ENCODE measurements around the gene GSTM2.

GSTM2 gene

DNA sequence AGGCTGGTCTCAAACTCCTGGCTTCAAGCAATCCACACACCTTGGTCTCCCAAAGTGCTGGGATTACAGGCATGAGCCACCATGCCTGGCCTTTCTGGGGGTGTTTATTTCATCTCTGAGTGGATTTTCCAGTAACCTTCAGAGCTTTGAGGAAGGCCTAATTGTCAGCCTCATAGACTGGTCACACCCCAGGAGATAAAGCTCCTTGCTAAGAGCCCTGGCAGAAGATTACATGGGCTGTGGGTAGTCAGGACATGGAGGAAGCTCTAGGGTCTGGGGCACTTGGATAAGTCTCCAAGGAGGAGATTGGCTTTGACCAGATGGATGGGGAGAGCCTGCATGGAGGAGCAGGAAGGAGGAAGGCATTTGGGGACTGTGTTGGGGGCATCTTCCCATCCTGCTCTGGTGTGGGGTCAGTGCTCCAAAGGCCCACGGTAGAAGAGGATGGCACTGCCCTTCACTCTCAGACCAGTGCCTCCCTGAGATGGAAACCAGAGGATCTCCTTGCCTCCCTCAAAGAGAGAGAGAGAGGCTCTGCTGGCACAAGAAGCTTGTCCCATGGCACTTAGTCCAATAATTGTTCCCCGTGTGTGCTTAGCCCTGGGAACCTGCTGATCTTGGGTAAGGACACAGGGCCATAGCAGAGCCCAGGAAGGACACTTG lies 26.6 kb upstream of the GSTM2 start:
- Histone ChIP-seq H3K4me3 (ENCODE audit: low read depth, low read length) (no peak overlapping the region), H3K4me1 (ENCODE audit: control insufficient read depth, insufficient read depth, low read length) (peaks cover 1% of the 10 kb centered on the region), H3K9ac (ENCODE audit: low read depth, low read length) (no peak overlapping the region), H3K9me3 (ENCODE audit: control insufficient read depth, insufficient read depth, low read length) (no peaks in the 10 kb centered on the region), H3K36me3 (ENCODE audit: control insufficient read depth, insufficient read depth, low read length) (no peaks in the 10 kb centered on the region), H3K27me3 (ENCODE audit: control insufficient read depth, insufficient read depth, low read length) (peaks cover 10% of the 10 kb centered on the region)

DNA sequence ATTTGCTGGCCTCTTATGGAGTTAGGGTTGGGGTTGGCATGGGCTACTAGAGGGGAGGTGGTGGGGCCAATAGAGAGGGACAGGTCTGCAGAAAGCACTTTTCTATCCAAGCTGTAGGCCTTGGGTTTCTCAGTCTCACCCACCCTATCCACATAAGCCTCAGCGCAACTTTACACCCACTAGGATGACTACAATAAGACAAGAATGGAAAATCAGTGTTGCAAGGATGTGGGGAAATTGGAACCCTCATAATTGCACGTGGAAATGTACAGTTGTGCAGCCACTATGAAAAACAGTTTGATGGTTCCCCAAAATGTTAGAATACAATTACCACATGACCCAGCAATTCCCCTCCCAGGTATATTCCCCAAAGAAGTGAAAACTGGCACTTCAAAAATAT lies 26.0 kb upstream of the GSTM2 start:
- H3K4me3 ChIP-seq (ENCODE audit: low read depth, low read length): no peak overlapping the region
- peaks cover 10% of the 10 kb centered on the region for H3K27me3 ChIP-seq (ENCODE audit: control insufficient read depth, insufficient read depth, low read length)
- H3K36me3 ChIP-seq (ENCODE audit: control insufficient read depth, insufficient read depth, low read length): no peaks in the 10 kb centered on the region
- H3K9ac ChIP-seq (ENCODE audit: low read depth, low read length): no peak overlapping the region
- no peaks in the 10 kb centered on the region for H3K4me1 ChIP-seq (ENCODE audit: control insufficient read depth, insufficient read depth, low read length)
- H3K9me3 ChIP-seq (ENCODE audit: control insufficient read depth, insufficient read depth, low read length): no peaks in the 10 kb centered on the region

DNA sequence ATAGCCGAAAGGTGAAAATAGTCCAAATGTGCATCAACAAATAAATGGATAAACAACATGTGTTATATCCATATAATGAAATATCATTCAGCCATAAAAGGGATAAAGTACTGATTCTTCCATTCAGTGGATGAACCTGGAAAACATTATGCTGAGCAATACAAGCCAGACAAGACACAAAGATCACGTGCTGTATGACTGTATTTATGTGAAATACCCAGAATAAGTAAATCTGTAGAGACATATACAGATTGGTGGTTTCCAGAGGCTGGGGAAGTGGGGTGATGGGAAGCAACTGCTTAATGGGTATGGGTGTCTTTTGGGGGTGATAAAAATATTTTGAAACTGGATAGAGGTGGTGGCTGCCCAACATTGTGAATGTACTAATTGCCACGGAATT lies 25.2 kb upstream of the GSTM2 start:
- H3K36me3 ChIP-seq (ENCODE audit: control insufficient read depth, insufficient read depth, low read length): no peaks in the 10 kb centered on the region
- no peaks in the 10 kb centered on the region for H3K4me1 ChIP-seq (ENCODE audit: control insufficient read depth, insufficient read depth, low read length)
- H3K9me3 ChIP-seq (ENCODE audit: control insufficient read depth, insufficient read depth, low read length): no peaks in the 10 kb centered on the region
- no peak overlapping the region for H3K9ac ChIP-seq (ENCODE audit: low read depth, low read length)
- peaks cover 10% of the 10 kb centered on the region for H3K27me3 ChIP-seq (ENCODE audit: control insufficient read depth, insufficient read depth, low read length)
- H3K4me3 ChIP-seq (ENCODE audit: low read depth, low read length): no peak overlapping the region

DNA sequence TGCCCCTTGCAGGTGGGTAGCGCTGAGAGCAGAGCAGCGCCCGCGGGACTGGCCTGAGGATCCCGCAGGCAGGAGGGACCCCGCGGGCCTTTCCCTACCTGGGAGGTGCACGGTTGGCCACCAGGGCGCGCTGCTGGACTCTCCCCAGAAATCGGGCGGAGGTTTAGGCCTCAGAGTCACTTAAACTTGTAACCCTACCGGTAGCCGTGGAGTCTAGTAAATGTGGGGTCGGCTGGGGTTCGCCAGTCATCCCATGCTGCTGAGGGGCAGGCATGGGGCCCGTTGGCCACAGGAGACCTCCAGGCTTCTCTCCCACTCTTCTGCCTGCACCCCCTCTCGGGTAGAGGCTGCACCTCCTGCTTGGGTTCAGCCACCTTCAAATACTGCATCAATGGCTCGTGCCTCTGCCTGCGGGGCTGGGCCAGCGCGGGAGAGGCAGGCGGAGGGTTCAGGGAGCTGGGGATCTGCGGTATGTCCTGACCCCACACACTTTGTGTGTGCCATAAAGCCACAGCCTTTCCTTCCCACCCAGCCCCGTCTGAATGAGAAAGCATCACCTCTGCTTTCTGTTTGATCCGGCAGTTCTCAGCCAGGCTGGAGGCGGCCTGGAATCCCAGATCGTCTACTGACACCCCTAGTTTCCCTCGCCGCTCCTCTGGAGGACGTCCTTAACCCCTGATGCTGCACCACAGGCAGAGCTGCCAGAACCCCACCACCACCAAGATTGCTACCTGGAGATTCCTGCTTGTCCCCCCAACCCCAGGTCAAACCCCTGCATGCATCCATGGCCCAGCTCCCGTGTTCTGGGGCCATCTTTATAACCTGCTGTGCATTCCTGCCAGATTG lies 24.2 kb upstream of the GSTM2 start:
- H3K27me3 ChIP-seq (ENCODE audit: control insufficient read depth, insufficient read depth, low read length): peaks cover 10% of the 10 kb centered on the region
- no peaks in the 10 kb centered on the region for H3K36me3 ChIP-seq (ENCODE audit: control insufficient read depth, insufficient read depth, low read length)
- H3K4me1 ChIP-seq (ENCODE audit: control insufficient read depth, insufficient read depth, low read length): no peaks in the 10 kb centered on the region
- no peaks in the 10 kb centered on the region for H3K9me3 ChIP-seq (ENCODE audit: control insufficient read depth, insufficient read depth, low read length)
- H3K4me3 ChIP-seq (ENCODE audit: low read depth, low read length): no peak overlapping the region
- H3K9ac ChIP-seq (ENCODE audit: low read depth, low read length): no peak overlapping the region

DNA sequence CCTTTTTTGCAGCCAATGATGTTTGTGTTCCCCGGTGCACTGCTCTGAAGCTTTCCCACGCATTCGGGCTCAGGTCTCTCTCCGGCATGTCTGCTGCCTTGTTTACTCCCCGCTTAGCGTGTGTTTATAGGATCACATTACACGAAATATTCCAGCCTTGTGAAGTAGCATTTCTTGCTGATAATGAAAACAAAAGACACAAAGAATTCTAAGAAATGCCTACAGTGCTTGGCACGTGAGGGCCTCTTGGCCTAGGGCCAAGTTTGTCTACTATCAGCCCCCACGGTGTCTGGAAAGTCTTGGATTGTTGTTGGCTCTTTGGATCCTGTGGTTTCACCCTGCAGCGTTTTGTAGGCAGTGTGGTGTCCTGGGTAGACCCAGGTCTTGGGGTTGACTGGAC lies 23.2 kb upstream of the GSTM2 start:
- Histone ChIP-seq H3K9me3 (ENCODE audit: control insufficient read depth, insufficient read depth, low read length) (no peaks in the 10 kb centered on the region), H3K4me1 (ENCODE audit: control insufficient read depth, insufficient read depth, low read length) (no peaks in the 10 kb centered on the region), H3K36me3 (ENCODE audit: control insufficient read depth, insufficient read depth, low read length) (no peaks in the 10 kb centered on the region), H3K9ac (ENCODE audit: low read depth, low read length) (no peak overlapping the region), H3K4me3 (ENCODE audit: low read depth, low read length) (no peak overlapping the region), H3K27me3 (ENCODE audit: control insufficient read depth, insufficient read depth, low read length) (peaks cover 10% of the 10 kb centered on the region)

DNA sequence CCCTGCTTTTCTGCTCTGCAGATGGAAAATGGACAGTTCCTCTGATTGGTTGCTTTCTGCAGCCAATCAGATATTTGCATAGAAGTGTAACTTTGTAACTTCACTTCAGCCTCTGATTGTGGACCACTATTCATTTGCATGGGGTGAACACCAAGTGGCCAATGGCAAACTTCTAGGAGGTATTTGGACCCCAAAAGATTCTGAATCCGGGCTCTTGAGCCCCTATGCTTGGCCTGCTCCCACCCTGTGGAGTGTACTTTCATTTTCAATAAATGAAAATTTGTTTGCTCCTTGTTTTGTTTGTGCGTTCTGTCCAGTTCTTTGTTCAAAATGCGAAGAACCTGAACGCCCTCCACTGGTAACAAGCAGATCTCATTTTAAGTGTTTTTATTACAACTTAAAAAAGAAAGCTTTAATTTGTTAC lies 18.4 kb upstream of the GSTM2 start:
- Histone ChIP-seq H3K27me3 (ENCODE audit: control insufficient read depth, insufficient read depth, low read length) (peaks cover 12% of the 10 kb centered on the region), H3K9ac (ENCODE audit: low read depth, low read length) (no peak overlapping the region), H3K36me3 (ENCODE audit: control insufficient read depth, insufficient read depth, low read length) (no peaks in the 10 kb centered on the region), H3K9me3 (ENCODE audit: control insufficient read depth, insufficient read depth, low read length) (no peaks in the 10 kb centered on the region), H3K4me1 (ENCODE audit: control insufficient read depth, insufficient read depth, low read length) (no peaks in the 10 kb centered on the region), H3K4me3 (ENCODE audit: low read depth, low read length) (no peak overlapping the region)

DNA sequence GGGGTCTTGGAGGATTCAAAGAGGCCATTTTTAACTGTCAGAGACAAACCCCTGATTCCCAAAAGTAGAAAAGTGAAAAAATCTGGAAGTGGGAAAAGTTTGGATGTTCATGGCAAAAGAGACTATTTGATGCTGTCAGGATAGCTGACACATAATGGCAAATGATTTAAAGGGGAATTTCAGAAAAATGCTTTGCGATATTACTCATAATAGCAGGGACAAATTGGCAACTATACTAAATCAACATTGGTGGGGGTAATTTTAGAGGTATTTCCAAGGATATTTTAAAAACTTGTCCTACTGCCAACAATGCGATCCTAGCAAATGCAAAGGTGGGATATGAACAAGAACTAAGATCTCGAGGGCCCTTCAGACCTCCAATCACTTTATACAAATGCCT lies 17.2 kb upstream of the GSTM2 start:
- no peak overlapping the region for H3K4me3 ChIP-seq (ENCODE audit: low read depth, low read length)
- H3K27me3 ChIP-seq (ENCODE audit: control insufficient read depth, insufficient read depth, low read length): peaks cover 17% of the 10 kb centered on the region
- H3K9me3 ChIP-seq (ENCODE audit: control insufficient read depth, insufficient read depth, low read length): no peaks in the 10 kb centered on the region
- H3K4me1 ChIP-seq (ENCODE audit: control insufficient read depth, insufficient read depth, low read length): peaks cover 3% of the 10 kb centered on the region
- H3K9ac ChIP-seq (ENCODE audit: low read depth, low read length): no peak overlapping the region
- no peaks in the 10 kb centered on the region for H3K36me3 ChIP-seq (ENCODE audit: control insufficient read depth, insufficient read depth, low read length)

DNA sequence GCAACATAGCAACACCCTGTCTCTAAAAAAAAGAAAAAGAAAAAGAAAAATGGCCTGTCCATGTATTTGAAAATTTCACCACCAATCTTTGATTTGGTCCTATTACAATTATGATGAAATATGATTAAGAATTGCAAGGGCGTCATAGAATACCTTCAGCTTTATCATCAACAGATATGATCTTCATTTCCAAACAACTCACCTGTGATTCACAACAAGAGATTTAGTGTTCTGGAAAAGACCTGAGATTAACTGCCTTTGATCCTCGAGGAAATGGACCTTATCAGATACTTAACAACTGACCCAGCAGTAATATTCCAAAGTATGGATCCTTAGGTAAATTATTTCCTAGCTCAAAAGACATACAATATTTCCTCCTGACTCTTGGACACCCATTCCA lies 15.5 kb upstream of the GSTM2 start:
- H3K36me3 ChIP-seq (ENCODE audit: control insufficient read depth, insufficient read depth, low read length): no peaks in the 10 kb centered on the region
- H3K4me1 ChIP-seq (ENCODE audit: control insufficient read depth, insufficient read depth, low read length): peaks cover 3% of the 10 kb centered on the region
- H3K9me3 ChIP-seq (ENCODE audit: control insufficient read depth, insufficient read depth, low read length): no peaks in the 10 kb centered on the region
- no peak overlapping the region for H3K9ac ChIP-seq (ENCODE audit: low read depth, low read length)
- no peak overlapping the region for H3K4me3 ChIP-seq (ENCODE audit: low read depth, low read length)
- H3K27me3 ChIP-seq (ENCODE audit: control insufficient read depth, insufficient read depth, low read length): peaks cover 17% of the 10 kb centered on the region

DNA sequence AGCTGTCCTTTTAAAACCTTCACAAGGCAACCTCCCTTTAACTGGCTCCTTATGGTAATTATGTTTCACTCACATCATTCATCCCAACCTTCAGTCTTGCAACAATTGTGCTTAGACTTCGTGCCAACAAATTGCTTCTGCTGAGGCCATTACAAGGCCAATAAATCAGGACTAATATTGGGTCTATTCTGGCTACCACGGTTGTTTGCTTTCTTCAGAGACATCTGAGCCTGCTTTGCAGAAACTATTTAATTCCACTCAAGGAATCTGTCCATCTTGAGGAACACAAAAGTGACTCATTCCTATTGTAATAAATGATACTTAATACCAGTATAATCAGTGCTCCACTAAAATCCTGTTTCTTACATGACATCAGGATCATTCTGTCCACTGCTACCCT lies 14.6 kb upstream of the GSTM2 start:
- H3K4me1 ChIP-seq (ENCODE audit: control insufficient read depth, insufficient read depth, low read length): peaks cover 3% of the 10 kb centered on the region
- no peaks in the 10 kb centered on the region for H3K36me3 ChIP-seq (ENCODE audit: control insufficient read depth, insufficient read depth, low read length)
- H3K9ac ChIP-seq (ENCODE audit: low read depth, low read length): no peak overlapping the region
- H3K9me3 ChIP-seq (ENCODE audit: control insufficient read depth, insufficient read depth, low read length): no peaks in the 10 kb centered on the region
- peaks cover 17% of the 10 kb centered on the region for H3K27me3 ChIP-seq (ENCODE audit: control insufficient read depth, insufficient read depth, low read length)
- H3K4me3 ChIP-seq (ENCODE audit: low read depth, low read length): no peak overlapping the region

DNA sequence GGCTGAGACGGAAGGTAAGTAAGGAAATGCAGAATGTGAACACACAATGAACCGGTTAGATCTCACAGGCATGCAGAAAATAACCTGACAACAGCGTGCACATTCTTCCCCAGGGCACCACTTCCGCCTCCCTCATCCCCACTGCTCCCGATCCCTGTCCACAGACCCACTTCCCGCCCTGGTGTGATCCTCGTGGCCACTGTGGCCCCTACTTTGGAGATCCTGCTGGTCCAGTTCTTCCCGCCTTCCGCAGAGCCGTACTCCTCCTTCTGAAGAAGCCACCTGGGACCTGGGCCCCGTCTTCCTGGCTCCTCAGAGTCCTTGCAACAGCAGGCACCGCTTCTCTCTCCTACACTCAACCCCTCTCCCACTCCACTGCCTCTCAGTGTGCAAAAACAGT lies 13.3 kb upstream of the GSTM2 start:
- H3K9me3 ChIP-seq (ENCODE audit: control insufficient read depth, insufficient read depth, low read length): no peaks in the 10 kb centered on the region
- H3K4me1 ChIP-seq (ENCODE audit: control insufficient read depth, insufficient read depth, low read length): peaks cover 3% of the 10 kb centered on the region
- H3K36me3 ChIP-seq (ENCODE audit: control insufficient read depth, insufficient read depth, low read length): no peaks in the 10 kb centered on the region
- H3K4me3 ChIP-seq (ENCODE audit: low read depth, low read length): no peak overlapping the region
- peaks cover 17% of the 10 kb centered on the region for H3K27me3 ChIP-seq (ENCODE audit: control insufficient read depth, insufficient read depth, low read length)
- no peak overlapping the region for H3K9ac ChIP-seq (ENCODE audit: low read depth, low read length)

DNA sequence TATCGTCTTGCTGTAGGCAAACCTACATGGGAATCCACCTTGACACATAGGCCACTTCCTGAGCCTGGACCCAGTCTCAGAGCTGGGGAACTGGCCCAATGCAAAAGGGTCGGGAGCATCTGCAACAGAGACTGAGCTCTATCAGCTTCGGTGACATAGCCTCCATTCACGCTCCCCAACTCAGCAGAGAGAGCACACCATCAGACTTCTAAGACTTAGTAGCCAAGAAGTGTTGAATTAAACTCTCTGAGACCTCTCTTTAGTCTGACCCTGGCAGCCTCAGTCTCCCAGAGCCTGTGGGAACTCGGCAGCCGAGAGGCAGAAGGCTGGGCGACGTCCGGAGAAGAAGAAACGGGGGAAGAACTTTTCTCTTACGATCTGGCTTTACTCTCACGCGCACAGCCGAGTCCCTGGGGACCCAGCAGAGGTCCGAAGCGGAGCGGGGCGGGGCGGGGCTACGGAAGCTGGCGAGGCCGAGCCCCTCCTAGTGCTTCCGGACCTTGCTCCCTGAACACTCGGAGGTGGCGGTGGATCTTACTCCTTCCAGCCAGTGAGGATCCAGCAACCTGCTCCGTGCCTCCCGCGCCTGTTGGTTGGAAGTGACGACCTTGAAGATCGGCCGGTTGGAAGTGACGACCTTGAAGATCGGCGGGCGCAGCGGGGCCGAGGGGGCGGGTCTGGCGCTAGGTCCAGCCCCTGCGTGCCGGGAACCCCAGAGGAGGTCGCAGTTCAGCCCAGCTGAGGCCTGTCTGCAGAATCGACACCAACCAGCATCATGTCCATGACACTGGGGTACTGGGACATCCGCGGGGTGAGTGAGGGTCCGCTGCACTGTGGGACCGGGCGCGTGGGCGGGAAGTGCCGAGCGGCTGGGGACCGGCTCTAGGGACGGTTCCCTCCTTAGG lies 12.0 kb upstream of the GSTM2 start, which contains the start of gene GSTM4:
GSTM4 (plus strand) TSS at position 485 of the 905 bp plus-strand sequence; CDS start at position 776, 291 bp downstream.
- Histone ChIP-seq H3K36me3 (ENCODE audit: control insufficient read depth, insufficient read depth, low read length) (no peaks in the 10 kb centered on the region), H3K4me1 (ENCODE audit: control insufficient read depth, insufficient read depth, low read length) (peaks cover 3% of the 10 kb centered on the region), H3K27me3 (ENCODE audit: control insufficient read depth, insufficient read depth, low read length) (peaks cover 17% of the 10 kb centered on the region), H3K9me3 (ENCODE audit: control insufficient read depth, insufficient read depth, low read length) (no peaks in the 10 kb centered on the region), H3K4me3 (ENCODE audit: low read depth, low read length) (peak within 1 kb of the TSS; percentile 83), H3K9ac (ENCODE audit: low read depth, low read length) (peak within 1 kb of the TSS; percentile 63)
